GM19328 (cell line): Measurements from ENCODE around the gene BNC1.
"Not testable (repeated sequence)": the region's sequence is repeated elsewhere in the genome, so short reads cannot be mapped to it uniquely, and the experiment has no call there.

Experiments
- ATAC-seq: cut with Tn5 transposase; IDR thresholded peaks from one replicate; pipeline ENCODE4 v1.9.1; 2021; ENCODE audit warnings: mild to moderate bottlenecking, moderate library complexity; ENCODE audit not compliant: unreplicated experiment

The BNC1 gene

GRCh38 chr15:83250781-83251180 is 33.7 kb downstream of the BNC1 start:
- ATAC-seq: no peak

- no peak for ATAC-seq
Observed at GRCh38 chr15:83249030-83249343, 35.5 kb downstream of the BNC1 start.

GRCh38 chr15:83248151-83249029 is 36.1 kb downstream of the BNC1 start:
- no peak for ATAC-seq

GRCh38 chr15:83243634-83244033 is 40.8 kb downstream of the BNC1 start:
- no peak for ATAC-seq

GRCh38 chr15:83230242-83230641 is 54.2 kb downstream of the BNC1 start:
- ATAC-seq: no peak

GRCh38 chr15:83225449-83225848 is 59.0 kb downstream of the BNC1 start:
- no peak for ATAC-seq

GRCh38 chr15:83221781-83222180 is 62.7 kb downstream of the BNC1 start:
- not testable (repeated sequence) for ATAC-seq

GRCh38 chr15:83219026-83219425 is 65.4 kb downstream of the BNC1 start:
- ATAC-seq: no peak

GRCh38 chr15:83215306-83215705 is 69.2 kb downstream of the BNC1 start:
- no peak for ATAC-seq

GRCh38 chr15:83210619-83211018 is 73.8 kb downstream of the BNC1 start:
- no peak for ATAC-seq

GRCh38 chr15:83209333-83209732 is 75.1 kb downstream of the BNC1 start:
- ATAC-seq: no peak

GRCh38 chr15:83208367-83208661 is 76.2 kb downstream of the BNC1 start:
- ATAC-seq: no peak

- no peak for ATAC-seq
Observed at GRCh38 chr15:83207660-83208366, 76.7 kb downstream of the BNC1 start, which contains the start of gene HDGFL3. Gene HDGFL3 (minus strand): TSS chr15:83207823. CDS start chr15:83207414, 409 bp downstream.

GRCh38 chr15:83207009-83207659 is 77.3 kb downstream of the BNC1 start:
- no peak for ATAC-seq

- no peak for ATAC-seq
Observed at GRCh38 chr15:83206526-83207008, 77.9 kb downstream of the BNC1 start.
